ENCODE data around the gene SPDYE1.
"Not testable (repeated sequence)": the region's sequence is repeated elsewhere in the genome, so short reads cannot be mapped to it uniquely, and the experiment has no call there.

SPDYE1 gene

DNA sequence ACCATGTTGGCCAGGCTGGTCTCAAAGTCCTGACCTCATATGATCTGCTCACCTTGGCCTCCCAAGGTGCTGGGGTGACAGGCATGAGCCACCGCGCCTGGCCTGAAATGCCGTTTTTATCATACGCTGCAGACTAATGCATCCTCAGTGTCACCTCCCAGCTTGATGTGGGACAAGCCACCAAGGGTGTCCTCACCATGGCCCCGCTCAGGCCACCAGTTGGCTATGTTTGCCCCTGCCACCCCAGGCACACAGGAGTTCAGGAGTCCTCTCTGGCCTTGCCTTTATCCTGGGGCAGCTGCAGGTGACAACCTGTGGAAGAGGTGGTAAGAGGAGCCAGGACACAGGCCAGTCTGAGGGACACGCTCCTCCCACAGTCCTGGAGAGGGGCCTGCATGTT is 3.0 kb upstream of the SPDYE1 start:
- DNase-seq: not testable (repeated sequence)

DNA sequence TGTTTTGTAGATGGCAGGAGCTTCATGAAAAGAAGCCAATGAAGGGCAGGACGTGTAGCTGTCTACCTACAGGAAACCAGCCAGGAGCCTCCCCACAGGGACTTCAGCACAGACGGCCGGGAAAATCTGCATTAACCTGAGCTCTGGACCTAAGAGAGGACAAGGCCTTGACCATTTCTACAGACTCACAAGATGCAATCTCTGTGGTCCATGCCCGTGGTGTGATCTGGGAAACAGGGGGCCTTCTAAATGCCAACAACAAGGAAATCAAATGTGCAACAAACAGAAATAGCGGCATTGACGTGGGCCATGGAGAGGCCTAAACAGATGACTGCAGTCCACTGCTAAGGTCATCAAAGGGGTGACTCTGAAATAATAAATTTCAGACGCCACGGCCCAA is 14.4 kb downstream of the SPDYE1 start:
- DNase-seq: not testable (repeated sequence)

DNA sequence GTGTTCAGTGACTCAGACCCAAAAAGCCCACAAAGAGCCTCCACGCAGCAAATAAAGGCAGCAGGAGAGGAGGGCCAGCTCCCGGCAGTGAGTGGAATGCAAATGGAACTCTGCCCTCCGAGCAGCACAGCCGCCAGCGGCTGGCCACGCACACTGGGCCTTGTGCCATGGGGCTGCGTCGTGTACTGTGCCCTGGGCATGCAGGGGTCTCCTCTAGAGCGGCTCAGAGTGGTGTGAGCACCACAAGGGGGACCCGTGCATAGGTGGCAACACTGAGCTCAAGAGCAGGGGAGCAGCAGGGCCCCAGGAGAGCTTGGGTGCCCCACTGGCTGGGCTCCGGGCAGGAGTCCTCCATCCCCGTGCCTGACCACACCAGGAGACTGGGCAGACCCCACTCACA is 17.4 kb downstream of the SPDYE1 start:
- DNase-seq: not testable (repeated sequence)

DNA sequence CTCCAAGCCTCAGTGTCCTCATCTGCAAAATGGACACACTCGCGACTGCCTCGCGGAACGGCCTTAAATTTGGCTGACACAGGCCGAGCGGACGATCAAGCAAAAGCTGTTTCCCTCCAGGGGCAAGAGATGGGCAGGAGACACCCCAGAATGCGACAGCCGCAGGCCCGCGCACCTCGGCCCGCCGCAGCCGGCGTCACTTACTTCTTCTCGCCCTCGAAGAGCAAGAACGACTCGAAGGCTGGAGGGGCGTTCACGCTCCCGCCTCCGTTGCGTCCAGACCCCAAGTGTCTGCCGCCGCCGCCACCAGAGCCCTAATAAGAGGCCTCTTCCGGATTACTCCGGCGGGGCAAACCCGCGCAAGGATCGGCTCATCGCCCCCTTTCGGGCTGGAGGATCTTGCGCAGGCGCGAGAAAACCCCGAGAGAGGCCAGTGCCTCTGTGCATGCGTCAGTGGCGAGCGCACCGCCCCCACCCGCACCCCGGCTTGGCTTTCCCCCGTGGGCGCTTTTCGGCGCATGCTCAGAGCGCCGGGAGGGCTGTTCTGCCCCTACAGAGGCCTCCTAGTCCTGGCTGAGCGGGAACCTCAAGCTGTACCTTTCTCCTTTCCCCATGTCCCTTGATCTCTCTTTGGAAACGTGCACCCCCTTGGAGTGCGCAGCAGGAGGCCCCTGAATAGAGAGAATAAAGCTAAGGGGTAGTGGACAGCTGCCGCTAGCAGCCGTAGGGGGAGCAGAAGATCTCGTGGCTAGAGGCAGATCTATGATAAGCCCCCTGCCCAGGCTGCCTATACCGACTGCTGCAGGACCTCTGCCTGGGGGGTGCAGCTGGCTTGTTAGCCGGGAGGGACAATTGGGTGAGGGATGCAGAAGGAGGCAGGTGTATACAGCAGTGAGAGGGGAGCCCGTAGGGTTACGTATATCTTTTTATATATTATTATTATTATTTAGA is 21.4 kb downstream of the SPDYE1 start:
- peak; percentile 83 for DNase-seq

DNA sequence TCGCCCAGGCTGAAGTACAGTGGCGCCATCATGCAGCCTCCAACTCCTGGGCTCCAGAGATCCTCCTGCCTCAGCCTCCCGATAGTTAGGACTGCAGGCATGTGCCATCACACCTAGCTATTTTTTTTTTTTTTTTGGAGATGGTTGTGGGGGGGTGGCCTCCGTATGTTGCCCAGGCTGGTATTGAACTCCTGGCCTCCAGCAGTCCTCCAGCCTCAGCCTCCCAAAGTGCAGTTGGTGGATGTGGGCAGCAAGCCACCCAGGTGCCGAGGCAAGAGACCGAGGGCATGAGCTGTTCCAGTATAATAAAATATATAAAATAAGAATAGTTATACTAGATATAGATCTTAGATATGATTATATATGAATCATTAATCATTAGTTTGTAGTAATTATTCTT is 22.1 kb downstream of the SPDYE1 start:
- not testable (repeated sequence) for DNase-seq

DNA sequence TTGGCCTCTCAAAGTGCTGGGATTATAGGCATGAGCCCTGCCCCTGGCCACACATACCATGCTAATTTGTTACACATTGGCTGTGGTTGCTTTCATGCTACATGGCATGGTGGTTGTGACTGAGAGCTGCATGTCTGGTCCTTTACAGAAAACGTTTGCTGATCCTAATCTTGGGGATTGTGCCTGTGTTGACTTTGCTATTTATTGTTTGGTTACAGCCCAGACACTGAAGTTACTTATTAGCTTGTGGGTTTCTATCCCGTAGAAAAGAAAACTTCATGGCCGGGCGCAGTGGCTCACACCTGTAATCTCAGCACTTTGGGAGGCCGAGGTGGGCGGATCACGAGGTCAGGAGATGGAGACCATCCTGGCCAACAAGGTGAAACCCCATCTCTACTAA is 24.4 kb downstream of the SPDYE1 start:
- DNase-seq: not testable (repeated sequence)

DNA sequence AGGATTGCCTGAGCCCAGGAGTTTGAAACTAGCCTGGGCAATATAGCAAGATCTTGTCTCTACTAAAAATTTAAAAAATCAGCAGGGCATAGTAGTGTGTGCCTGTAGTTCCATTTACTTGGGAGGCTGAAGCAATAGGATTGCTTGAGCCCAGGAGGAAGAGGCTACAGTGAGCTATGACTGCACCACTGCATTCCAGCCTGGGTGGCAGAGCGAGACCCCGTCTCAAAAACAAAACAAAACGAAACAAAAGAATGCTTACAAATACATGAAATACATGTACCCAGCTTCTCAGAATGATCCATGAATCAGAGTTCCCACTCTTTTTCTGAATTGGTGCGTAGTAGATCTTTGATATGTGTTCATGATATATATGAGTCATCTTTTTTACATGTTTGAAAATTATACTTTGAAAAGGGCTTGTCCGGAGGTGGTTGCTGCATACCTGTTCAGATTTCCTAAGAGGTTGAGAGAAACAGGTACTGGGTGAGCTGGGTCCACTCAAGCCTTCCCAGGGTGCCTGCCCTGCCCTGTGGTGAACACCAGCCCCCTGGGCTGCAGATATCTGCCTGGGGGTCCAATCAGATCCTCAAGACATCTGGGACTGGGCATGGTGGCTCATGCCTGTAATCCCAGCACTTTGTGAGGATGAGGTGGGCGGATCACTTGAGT is 25.2 kb downstream of the SPDYE1 start:
- DNase-seq: not testable (repeated sequence)

DNA sequence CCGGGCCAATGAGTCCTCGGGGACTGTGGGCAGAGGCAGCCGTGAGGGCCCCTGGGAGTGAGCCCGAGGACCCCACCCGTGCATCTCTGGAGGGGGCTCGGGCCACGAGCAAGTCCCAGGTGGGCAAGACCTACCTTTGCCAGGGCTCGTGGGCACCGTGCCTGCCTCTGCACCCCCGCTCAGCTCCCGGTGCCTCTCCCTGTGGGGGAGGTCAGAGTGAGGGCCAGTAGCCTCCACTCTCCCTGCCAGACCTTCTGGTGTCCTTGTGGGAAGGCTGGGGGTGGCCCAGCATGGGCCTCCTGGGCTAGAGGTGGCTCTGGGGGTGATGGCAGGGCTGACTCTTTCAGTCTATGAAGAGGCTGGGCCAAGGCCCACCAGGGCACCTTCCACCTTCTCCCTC is 31.7 kb downstream of the SPDYE1 start:
- not testable (repeated sequence) for DNase-seq

DNA sequence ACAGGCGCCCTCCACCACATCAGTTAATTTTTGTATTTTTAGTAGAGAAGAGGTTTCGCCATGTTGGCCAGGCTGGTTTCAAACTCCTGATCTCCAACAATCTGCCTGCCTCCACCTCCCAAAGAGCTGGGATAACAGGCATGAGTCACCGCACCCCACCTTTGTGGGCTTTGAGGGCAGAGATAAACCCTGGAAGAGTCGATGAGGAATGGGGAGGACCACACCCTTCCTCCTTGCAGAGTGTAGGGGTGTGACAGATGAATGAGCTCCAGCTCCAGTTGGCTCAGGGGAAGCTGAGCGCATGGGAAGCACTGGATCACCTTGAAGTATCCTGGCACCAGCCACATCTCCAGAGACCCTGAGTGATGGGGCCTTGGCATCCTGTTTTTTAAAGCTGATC is 32.3 kb downstream of the SPDYE1 start:
- not testable (repeated sequence) for DNase-seq

DNA sequence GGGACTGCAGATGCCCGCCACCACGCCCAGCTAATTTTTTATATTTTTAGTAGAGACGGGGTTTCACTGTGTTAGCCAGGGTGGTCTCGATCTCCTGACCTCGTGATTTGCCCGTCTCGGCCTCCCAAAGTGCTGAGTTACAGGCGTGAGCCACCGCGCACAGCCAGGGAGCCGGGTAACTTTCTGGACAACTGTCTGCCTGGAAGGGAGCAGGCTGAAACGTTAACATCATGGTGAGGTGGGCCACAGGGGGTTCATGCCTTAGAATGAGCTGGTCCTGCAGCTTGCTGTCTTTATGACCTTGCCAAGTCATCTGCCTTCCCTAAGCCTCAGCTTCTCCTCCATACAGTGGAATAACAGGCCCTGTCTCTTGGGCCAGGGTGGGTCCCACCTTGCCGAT is 33.6 kb downstream of the SPDYE1 start:
- DNase-seq: not testable (repeated sequence)

DNA sequence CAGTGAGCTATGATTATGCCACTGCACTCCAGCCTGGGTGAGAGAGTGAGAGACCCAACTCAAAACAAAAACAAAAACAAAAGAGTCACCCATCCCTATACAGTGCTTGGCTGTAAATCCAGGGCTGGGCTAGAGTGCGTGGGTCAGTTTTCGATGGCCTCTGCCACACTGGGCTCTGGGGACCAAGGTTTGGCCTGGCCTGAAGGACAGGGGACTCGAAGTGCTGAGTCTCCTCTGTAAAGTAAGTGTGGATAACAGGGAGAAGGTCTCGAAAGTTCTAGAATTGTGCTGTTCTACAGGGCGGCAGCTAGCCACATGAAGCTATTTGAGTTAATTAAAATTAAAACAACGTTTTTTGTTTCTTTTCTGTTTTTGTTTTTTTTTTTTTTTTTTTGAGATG is 34.3 kb downstream of the SPDYE1 start:
- DNase-seq: not testable (repeated sequence)

DNA sequence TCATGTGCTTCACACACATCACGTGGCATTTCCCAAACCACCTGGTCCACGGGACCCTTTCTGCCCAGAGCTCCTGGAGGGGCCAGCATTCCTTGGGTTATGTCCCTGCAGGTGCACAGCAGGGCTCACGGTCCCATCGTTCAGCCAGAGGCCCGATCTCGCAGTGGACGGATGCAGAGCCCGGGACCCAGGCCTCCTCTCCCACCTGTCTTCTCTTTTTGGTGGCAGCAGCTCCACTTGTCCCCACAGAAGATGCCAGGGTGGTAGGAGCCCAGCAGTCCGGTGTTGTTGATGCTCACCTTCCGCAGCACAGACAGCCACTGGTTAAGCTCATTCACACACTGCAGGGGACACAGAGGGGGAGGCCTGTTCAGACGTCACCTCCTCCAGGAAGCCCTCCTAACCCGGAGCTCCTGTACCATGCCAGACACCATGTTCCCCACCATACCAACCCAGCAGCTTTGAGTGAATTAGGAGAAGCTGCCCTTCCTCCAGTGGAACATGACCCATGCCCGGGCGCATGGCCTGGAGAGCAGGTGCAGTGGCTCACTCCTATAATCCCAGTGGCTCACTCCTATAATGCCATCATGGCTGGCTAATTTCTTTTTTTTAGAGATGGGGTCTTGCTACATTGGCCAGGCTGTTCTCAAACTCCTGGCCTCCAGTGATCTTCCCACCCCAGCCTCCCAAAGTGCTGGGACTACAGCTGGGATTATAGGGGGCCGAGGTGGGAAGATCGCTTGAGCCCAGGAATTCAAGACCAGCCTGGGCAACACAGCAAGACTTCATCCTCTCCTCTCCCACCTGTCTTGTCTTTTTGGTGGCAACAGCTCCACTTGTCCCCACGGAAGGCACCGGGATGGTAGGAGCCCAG is 36.5 kb downstream of the SPDYE1 start:
- DNase-seq: not testable (repeated sequence)

DNA sequence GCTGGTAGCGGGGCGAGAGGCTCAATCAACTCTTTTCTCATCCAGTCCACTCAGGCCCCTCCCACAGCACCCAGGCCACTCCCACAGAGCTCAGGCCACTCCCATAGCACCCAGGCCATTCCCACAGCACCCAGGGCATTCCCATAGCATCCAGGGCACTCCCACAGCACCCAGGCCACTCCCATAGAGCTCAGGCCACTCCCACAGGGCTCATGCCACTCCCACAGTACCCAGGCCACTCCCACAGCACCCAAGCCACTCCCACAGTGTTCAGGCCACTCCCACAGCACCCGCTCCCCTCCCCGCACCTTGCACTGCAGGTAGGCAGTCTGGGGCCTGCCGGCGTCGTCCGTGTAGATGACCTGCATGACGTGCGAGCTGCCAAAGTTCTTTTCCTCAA is 38.7 kb downstream of the SPDYE1 start:
- DNase-seq: not testable (repeated sequence)

DNA sequence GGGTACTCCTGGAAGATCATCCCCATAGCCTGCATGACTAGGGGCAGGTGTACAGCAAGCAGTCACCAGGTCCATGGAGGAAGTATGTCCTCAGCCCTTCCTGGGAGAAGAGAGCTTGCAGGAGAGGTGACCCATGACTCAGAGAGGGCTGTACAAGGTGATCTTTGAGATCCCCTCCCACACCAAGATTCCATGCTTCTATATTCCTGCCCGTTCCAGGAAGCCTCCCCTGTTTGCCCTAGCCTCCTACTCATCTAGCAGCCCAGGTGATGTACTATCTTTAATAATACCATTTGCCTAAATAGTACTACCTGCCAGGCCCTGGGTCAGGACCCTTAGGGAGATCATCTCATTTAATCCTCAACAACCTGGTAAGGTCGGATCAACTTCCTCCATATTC is 40.3 kb downstream of the SPDYE1 start:
- not testable (repeated sequence) for DNase-seq

DNA sequence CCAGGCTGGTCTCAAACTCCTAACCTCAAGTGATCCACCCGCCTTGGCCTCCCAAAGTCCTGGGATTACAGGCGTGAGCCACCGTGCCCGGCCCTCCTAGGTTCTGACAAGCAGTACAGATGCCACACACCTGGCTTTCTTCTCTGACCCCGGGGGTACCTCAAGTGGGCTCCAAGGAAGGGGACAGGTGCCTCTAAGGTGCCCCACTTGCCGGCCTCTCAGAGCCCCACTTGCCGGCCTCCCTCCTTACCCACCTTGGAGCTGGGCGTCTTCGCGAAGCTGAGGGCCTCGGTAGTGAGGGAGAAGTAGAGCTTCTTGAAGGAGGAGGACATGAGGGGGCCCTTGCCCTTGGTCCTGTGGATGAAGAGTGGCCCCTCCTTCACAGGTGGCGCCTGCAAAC is 40.9 kb downstream of the SPDYE1 start:
- not testable (repeated sequence) for DNase-seq

DNA sequence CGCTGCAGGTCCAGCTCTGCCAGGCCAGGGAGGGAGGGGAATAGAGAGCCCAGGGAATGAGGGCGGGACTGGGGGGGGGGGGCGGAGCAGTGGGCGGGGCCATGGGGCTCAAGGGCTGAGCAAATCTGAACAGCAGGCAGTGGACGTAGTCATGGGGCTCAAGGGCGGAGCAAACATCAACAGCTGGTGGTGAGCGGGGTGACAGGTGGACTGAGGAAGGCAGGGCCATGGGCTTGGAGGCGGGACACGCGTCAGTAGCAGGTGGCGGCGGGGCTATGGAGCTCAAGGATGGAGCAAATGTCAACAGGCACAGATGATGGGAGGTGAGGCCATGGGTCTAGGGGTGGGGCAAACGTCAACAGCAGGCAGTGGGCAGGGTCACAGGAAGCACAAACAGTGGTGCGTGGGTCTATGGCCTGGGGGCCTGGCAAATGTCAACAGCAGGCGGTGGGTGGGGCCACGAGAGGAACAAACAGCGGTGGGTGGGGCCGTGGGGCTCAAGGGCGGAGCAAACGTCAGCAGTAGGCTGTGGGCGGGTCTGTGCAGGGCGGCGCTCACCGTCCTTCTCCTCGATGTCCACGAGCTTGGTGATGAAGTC is 41.4 kb downstream of the SPDYE1 start:
- DNase-seq: not testable (repeated sequence)

DNA sequence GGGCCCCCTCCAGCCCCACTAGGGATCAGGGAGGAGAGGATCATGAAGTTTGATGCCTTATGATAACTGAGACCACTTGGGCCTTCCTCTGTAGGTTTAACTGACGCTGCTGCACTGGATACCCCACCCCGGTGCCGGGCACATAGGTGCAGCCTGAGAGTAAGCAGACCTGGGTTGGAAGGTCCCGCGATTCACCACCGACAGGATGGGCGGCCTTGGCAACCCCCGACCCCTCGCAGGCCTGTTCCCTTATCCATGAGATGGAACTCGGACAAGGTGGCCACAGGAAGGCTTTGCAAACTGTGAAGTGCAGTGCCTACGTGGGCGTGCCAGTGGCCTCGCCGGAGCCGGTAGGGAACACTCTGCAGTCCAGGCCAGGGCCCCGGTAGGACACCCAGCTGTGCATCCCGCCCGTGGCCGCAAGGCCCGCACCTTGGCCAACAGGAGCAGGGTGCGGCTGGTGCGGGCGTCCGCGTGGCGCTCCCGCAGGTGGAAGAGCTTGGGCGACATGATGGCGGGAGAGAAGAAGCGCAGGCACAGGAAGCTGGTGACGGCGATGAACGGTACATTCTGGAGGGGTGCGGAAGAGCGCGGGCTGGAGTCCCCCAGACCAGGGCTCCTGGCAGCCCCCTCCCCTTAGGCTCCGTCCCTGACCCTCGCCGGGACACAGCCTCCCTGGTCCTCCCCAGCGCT is 42.2 kb downstream of the SPDYE1 start:
- not testable (repeated sequence) for DNase-seq

DNA sequence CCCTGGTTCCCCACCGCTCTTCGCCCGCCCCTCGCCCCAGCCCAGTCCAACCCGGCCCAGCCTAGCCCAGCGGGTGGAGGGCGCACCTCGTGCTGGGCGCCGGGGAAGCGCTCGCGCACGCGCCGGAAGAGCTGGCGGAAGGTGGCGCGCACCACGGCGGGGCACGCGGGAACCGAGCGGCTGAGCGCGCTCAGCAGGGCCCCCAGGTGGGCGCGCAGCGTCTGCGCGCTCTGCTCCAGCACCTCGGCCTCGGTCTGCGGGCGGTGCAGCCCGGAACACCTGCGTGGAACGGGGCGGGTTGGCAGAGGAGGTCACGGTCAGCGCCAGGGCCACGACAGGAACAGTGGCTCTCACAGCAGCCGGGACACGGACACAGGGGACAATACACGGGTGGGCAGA is 42.8 kb downstream of the SPDYE1 start:
- DNase-seq: not testable (repeated sequence)

DNA sequence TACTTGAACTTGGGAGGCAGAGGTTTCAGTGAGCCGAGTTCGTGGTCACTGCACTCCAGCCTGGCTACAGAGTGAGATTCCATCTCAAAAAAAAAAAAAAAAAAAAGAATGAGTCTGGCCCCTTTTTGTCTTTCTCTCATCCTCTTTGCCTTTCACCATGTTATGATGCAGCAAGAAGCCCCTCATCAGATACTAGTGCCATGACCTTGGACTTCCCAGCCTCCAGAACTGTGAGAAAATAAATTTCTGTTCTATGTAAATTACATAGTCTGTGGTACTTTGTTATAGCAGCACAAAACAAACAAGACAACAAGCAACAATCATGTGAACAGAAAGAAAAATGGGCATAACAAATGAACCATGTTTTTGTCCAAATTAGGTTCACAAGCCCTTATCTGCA is 44.5 kb downstream of the SPDYE1 start:
- no peak for DNase-seq

DNA sequence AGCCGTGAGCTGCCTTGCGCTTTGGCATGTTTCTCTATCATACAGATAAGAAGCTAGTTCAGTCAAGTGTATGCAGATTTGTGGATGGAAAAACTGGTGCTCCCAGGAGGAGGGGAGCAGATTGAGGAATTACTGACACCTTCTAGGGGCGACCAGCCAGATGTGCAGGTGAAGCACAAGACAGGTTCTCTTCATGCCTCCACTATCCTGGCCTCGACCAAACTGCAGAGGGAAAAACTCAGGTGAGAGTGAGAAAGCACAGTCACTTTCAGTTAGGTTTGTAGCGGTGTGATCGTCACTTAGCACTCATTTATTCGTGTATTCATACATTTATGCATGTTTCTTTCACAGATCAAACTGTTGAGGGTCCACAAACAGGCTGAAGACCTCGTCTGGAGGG is 46.2 kb downstream of the SPDYE1 start:
- no peak for DNase-seq

DNA sequence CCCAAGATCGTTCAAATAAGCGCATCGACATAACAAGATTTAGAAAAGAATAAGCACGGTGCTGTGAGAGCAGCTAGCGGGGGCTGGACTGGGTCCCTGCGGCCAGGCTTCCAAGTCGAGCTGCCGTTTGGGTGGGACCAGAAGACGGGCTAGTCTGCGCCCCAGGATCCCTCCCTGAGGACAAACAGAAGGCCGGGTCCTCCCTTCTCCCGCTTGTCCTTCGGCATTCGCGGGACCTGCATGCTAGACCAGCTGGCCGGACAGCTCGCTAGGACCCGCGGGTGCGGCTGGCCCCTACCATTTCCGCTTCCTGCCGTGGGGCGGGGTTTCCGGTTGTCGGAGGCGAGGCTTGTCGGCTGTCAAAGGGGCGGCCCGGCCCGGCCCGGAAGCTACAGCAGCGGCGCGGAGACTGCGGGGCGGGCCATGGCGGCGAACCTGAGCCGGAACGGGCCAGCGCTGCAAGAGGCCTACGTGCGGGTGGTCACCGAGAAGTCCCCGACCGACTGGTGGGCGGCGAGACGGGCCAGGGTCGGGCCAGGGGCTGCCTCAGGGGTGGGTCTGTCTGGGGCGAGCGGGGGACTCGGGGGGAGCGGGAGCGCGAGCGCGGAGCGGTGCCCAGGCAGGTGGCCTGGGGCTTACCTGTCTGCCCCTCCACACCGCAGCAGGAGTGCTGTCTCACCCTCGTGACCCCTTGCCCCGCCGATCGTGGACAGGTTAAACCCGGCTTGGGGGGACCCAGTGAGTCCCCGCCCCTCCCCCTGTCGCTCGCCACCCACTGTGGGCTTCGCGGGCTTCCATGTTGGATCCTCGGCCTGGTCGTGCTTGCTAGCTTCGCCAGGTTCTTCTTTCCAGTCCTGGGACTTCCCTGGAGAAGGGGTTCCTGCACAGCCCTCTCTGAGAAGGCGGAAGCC is 46.9 kb downstream of the SPDYE1 start, which contains the start of gene DBNL:
Gene DBNL (plus strand): TSS at position 388 of the 911 bp plus-strand sequence. CDS start 36 bp downstream, at position 424.
- DNase-seq: peak; percentile 57

Data from KG1 (cell line).